Body of pancreas (tissue), 4 donors: ENCODE measurements around the gene SYPL1. TPM values are rescaled to one million over a fixed set of nuclear protein-coding genes. Genes with fewer than 3 reads are reported as not detected.
A peak's percentile ranks its signal among the peaks of the same experiment; 100 is the strongest.

ENCODE experiments used
- ATAC-seq: fragments of 150-250 bp; one replicate; pipeline ENCODE4 v1.9.1; 2016
- DNase-seq, 4 donors: peaks; one replicate each; pipeline ENCODE4 v3.0.0-alpha.2; 2019
- H3K27ac ChIP-seq, 4 donors: fragments of 200-600 bp; sonication (generic); 1 replicate in 3 of 4; 2 replicates in 1 of 4; pipeline versions ENCODE4 v1.5.1 to v1.6.1; 2016 to 2019; ENCODE audit warnings: mild to moderate bottlenecking in 1 of 4, mixed read lengths in 1 of 4, moderate library complexity in 1 of 4
- H3K27me3 ChIP-seq, 2 donors: fragments of 200-600 bp; sonication (generic); one replicate each; pipeline ENCODE4 v1.6.0; 2016; ENCODE audit warnings: mild to moderate bottlenecking in 1 of 2
- H3K36me3 ChIP-seq, 2 donors: fragments of 200-600 bp; sonication (generic); replicated peaks in 1 of 2; 2 replicates each; pipeline ENCODE4 v1.5.1; 2016; ENCODE audit warnings: low read depth in 2 of 2; ENCODE audit not compliant: insufficient read depth in 1 of 2
- H3K4me1 ChIP-seq: fragments of 200-600 bp; sonication (generic); one replicate; pipeline ENCODE4 v1.6.0; 2016
- H3K4me3 ChIP-seq, 2 donors: fragments of 200-600 bp; sonication (generic); 1 replicate in 1 of 2; 2 replicates in 1 of 2; pipeline ENCODE4 v1.5.1; 2016 to 2019
- H3K9me3 ChIP-seq, 3 donors: fragments of 200-600 bp; sonication (generic); 1 replicate in 2 of 3; 2 replicates in 1 of 3; pipeline ENCODE4 v1.5.1; 2016
- POLR2A ChIP-seq, 3 donors: fragments of 450-650 bp; IDR thresholded peaks; one replicate each; pipeline ENCODE4 v1.6.1; 2016; ENCODE audit warnings: antibody characterized with exemption in 3 of 3, mild to moderate bottlenecking in 2 of 3
- WGBS, 2 donors: methylation state at CpG; one replicate each; pipeline ENCODE4 v1.1.5; 2017; 5-methylcytosine and 5-hydroxymethylcytosine counted together
- intact Hi-C: fragments of 100-400 bp; cut with DNase I; formaldehyde crosslinking; loops from one replicate; pipeline ENCODE4 v1.15.1; 2023
- total RNA-seq, 2 donors: library from RNA; depleted of rRNA; stranded (reverse); fragments of >200 nt; gene quantifications; one replicate each; pipeline ENCODE4 v1.1.0, GENCODE V29; 2016
- TF ChIP-seq, protein P1 (sequence below), 7 experiments: fragments of 450-650 bp in 4 of 7; fragments of 200-600 bp in 3 of 7; sonication (generic) in 3 of 7; IDR thresholded peaks; one replicate each; pipeline ENCODE4 v1.5.1; 2016 to 2019; ENCODE audit warnings: antibody characterized with exemption in 7 of 7

SYPL1 gene
- 10 to 100 TPM; 35.6 to 44.1 TPM for total RNA-seq

DNA sequence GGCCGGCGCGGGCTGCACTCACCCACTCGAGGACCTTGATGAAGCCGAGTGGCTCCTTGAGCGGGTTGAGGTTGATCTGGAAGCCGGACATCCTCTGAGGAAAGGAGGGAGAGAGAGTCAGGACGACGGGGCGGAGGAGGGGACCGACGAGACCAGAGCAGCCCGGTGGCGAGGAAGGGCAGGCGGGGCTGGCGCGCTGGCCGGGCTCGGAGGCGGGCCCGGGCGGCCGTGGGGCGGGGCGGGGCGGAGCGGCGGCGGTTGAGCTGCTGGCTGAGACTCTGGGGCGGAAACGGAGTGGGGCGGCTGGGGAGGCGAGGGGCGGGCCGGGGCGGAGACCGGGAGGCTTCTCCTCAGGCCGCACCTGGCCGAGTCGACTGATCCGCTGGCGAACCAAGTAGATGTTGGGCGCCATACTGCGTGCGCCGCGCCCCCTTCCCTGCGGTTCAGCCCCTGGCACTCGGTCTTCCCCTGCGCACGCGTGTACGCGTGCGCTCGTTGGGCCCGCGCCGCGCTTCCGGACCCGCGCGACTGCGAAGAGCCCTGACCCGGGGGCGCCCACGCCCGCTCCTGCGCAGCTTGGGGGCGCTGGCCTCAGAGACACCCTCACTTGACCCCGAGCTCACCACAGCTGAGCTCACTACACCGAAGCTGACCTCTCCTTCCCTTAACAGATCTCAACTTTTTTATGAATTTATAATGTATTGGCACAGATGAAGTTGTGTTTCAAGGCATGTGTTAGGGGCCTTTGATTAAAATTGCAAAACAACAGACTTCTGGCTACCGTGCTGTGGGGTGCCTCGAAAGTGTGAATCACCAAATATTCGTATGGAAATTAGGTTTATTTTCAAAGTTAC, at the start of gene SYPL1:
Gene SYPL1 (minus strand): TSS at position 195 of the 854 bp plus-strand sequence. CDS start 104 bp downstream, at position 91.
- intact Hi-C loops = no loop called here
- TF ChIP-seq POLR2A (IDR thresholded peaks at IDR 0.05) = peak; percentile 73 to 79 (median 78)
- TF ChIP-seq, protein P1, sequence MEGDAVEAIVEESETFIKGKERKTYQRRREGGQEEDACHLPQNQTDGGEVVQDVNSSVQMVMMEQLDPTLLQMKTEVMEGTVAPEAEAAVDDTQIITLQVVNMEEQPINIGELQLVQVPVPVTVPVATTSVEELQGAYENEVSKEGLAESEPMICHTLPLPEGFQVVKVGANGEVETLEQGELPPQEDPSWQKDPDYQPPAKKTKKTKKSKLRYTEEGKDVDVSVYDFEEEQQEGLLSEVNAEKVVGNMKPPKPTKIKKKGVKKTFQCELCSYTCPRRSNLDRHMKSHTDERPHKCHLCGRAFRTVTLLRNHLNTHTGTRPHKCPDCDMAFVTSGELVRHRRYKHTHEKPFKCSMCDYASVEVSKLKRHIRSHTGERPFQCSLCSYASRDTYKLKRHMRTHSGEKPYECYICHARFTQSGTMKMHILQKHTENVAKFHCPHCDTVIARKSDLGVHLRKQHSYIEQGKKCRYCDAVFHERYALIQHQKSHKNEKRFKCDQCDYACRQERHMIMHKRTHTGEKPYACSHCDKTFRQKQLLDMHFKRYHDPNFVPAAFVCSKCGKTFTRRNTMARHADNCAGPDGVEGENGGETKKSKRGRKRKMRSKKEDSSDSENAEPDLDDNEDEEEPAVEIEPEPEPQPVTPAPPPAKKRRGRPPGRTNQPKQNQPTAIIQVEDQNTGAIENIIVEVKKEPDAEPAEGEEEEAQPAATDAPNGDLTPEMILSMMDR (IDR thresholded peaks at IDR 0.05) = peak in 2 of 7 experiments; percentile 5 to 25
- 2 to 49% methylated on average over 4 to 61 of the region's 76 CpGs for WGBS, 2 donors
- Histone ChIP-seq H3K4me3 (peak within 1 kb of the TSS; percentile 23 to 41), H3K36me3 (no peaks in the 10 kb centered on the region), H3K4me1 (peaks cover 30% of the 10 kb centered on the region), H3K9me3 (no peaks in the 10 kb centered on the region), H3K27ac (peak within 1 kb of the TSS; percentile 91 to 99 (median 99)), H3K27me3 (no peaks in the 10 kb centered on the region)
- DNase-seq = peak; percentile 92 to 95 (median 95)
- ATAC-seq = peak; percentile 95

DNA sequence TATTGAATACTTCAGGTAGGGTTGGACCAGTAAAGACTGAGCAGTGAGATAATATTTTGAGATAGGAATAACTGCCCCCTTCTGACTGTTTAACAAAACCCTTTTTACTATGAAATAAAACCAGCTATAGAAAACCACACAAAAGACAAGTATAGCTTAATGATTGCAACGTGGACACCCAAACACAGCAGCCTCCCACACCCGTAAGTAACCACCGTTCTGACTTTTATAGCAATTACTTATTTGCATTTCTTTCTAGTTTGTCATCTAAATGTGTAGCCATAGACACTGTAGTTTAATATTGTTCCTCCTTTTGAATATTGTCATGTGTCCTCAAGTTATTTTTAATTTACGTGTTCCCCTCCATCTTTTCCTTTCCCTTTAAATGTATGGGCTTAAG, 42.9 kb upstream of the SYPL1 start:
- 48 to 57% methylated on average over 4 of the region's 4 CpGs for WGBS, 2 donors
- H3K9me3 ChIP-seq = no peaks in the 10 kb centered on the region

GRCh38 chr7:106153891-106154449, 41.9 kb upstream of the SYPL1 start:
- DNase-seq = peak; percentile 80 to 84 (median 81)
- Histone ChIP-seq H3K4me3 (no peak overlapping the region), H3K27me3 (no peaks in the 10 kb centered on the region), H3K4me1 (no peaks in the 10 kb centered on the region), H3K9me3 (no peaks in the 10 kb centered on the region), H3K36me3 (no peaks in the 10 kb centered on the region), H3K27ac (no peak overlapping the region)
- TF ChIP-seq, protein P1 (IDR thresholded peaks at IDR 0.05) = peak; percentile 87 to 96 (median 94)
- no peak for TF ChIP-seq POLR2A (IDR thresholded peaks at IDR 0.05)
- peak; percentile 96 for ATAC-seq
- intact Hi-C loops = loop anchor here (5.0 kb wide), 1 partner anchor 97 kb away; no protein-coding TSS in a partner anchor
- WGBS, 2 donors = 39% methylated on average over 15 of the region's 15 CpGs

More for the DNA sequence above, 42.9 kb upstream of the SYPL1 start:
- Histone ChIP-seq H3K36me3 (no peaks in the 10 kb centered on the region), H3K27me3 (no peaks in the 10 kb centered on the region), H3K27ac (no peak overlapping the region), H3K4me3 (no peak overlapping the region), H3K4me1 (no peaks in the 10 kb centered on the region)
- TF ChIP-seq, protein P1 (IDR thresholded peaks at IDR 0.05) = no peak
- no peak for TF ChIP-seq POLR2A (IDR thresholded peaks at IDR 0.05)
- ATAC-seq = no peak
- intact Hi-C loops = no loop called here
- no peak for DNase-seq

- Histone ChIP-seq H3K27me3 (no peaks in the 10 kb centered on the region), H3K9me3 (no peaks in the 10 kb centered on the region), H3K4me1 (no peaks in the 10 kb centered on the region), H3K27ac (no peak overlapping the region), H3K4me3 (no peak overlapping the region), H3K36me3 (no peaks in the 10 kb centered on the region)
- no peak for ATAC-seq
- no peak for DNase-seq
- no peak for TF ChIP-seq POLR2A (IDR thresholded peaks at IDR 0.05)
- TF ChIP-seq, protein P1 (IDR thresholded peaks at IDR 0.05) = no peak
- intact Hi-C loops = loop anchor here (5.0 kb wide), 1 partner anchor 95 kb away; no protein-coding TSS in a partner anchor
- 52 to 58% methylated on average over 6 of the region's 6 CpGs for WGBS, 2 donors
These were observed 40.2 kb upstream of the SYPL1 start for GRCh38 chr7:106152313-106152665.
